Esophagus squamous epithelium (tissue), 4 donors: ENCODE data around the gene EEF1AKMT4.

Experiments used
- POLR2A ChIP-seq, 4 donors: fragments of 450-650 bp; IDR thresholded peaks; one replicate each; pipeline ENCODE4 v1.6.1; 2017; ENCODE audit warnings: antibody characterized with exemption in 4 of 4, mild to moderate bottlenecking in 4 of 4, moderate library complexity in 3 of 4
- TF ChIP-seq, protein P1 (sequence below), 6 experiments: fragments of 450-650 bp in 4 of 6; fragments of 200-600 bp in 2 of 6; sonication (generic) in 2 of 6; IDR thresholded peaks; one replicate each; pipeline ENCODE4 v1.5.1; 2016 to 2019; ENCODE audit warnings: antibody characterized with exemption in 6 of 6, mild to moderate bottlenecking in 4 of 6, moderate library complexity in 4 of 6

DNA sequence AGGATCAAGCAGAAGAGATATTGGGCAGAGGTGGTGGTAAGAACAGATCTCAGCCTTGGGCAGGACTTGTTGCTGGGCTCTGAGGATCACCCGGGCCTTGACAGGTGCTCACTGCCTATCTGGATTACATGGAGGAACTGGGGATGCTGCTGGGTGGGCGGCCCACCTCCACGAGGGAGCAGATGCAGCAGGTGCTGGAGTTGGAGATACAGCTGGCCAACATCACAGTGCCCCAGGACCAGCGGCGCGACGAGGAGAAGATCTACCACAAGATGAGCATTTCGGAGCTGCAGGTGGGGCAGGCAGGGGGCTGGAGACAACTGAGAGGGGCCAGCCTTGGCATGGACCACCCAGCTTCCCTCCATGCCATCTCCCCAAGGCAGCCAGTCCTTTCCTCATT is 34.2 kb downstream of the EEF1AKMT4 start:
- TF ChIP-seq, protein P1, sequence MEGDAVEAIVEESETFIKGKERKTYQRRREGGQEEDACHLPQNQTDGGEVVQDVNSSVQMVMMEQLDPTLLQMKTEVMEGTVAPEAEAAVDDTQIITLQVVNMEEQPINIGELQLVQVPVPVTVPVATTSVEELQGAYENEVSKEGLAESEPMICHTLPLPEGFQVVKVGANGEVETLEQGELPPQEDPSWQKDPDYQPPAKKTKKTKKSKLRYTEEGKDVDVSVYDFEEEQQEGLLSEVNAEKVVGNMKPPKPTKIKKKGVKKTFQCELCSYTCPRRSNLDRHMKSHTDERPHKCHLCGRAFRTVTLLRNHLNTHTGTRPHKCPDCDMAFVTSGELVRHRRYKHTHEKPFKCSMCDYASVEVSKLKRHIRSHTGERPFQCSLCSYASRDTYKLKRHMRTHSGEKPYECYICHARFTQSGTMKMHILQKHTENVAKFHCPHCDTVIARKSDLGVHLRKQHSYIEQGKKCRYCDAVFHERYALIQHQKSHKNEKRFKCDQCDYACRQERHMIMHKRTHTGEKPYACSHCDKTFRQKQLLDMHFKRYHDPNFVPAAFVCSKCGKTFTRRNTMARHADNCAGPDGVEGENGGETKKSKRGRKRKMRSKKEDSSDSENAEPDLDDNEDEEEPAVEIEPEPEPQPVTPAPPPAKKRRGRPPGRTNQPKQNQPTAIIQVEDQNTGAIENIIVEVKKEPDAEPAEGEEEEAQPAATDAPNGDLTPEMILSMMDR (IDR thresholded peaks at IDR 0.05) = no peak
- no peak for TF ChIP-seq POLR2A (IDR thresholded peaks at IDR 0.05)
